LNCaP clone FGC (cell line): Measurements from ENCODE around the gene ABCA6.
A peak's percentile ranks its signal among the peaks of the same experiment; 100 is the strongest.
"Not testable (repeated sequence)": the region's sequence is repeated elsewhere in the genome, so short reads cannot be mapped to it uniquely, and the experiment has no call there.

Source experiments
- DNase-seq: peaks from one replicate; pipeline ENCODE4 v3.0.0-alpha.2; 2011; ENCODE audit warnings: low read depth
- H3K4me3 ChIP-seq: 2 replicates; pipeline ENCODE4 v1.5.1; 2011; ENCODE audit warnings: mild to moderate bottlenecking, low read depth, low read length, control low read depth
- CTCF ChIP-seq: IDR thresholded peaks from 2 replicates; pipeline ENCODE4 v1.5.1; 2012; ENCODE audit warnings: mild to moderate bottlenecking; ENCODE audit not compliant: control insufficient read depth, insufficient read depth; ENCODE audit errors: extremely low read depth

Gene ABCA6

GRCh38 chr17:69078864-69079263 is 62.8 kb downstream of the ABCA6 start:
- no peak overlapping the region for H3K4me3 ChIP-seq
- no peak for TF ChIP-seq CTCF
- no peak for DNase-seq

DNA sequence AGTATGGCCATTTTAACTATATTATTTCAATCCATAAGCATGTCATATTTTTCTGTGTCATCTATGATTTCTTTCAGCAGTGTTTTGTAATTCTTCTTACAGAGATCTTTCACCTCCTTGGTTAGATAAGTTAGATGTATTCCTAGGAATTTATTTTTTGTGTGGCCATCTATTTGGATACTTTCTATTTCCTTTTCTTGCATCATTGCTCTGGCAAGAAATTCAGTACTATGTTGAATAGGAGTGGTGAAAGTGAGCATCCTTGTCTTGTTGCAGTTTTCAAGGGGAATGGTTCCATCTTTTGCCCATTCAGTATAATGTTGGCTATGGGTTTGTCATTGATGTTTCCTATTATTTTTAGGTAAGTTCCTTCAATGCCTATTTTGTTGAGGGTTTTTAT is 65.9 kb downstream of the ABCA6 start:
- no peak for DNase-seq
- H3K4me3 ChIP-seq = no peak overlapping the region
- TF ChIP-seq CTCF = no peak

DNA sequence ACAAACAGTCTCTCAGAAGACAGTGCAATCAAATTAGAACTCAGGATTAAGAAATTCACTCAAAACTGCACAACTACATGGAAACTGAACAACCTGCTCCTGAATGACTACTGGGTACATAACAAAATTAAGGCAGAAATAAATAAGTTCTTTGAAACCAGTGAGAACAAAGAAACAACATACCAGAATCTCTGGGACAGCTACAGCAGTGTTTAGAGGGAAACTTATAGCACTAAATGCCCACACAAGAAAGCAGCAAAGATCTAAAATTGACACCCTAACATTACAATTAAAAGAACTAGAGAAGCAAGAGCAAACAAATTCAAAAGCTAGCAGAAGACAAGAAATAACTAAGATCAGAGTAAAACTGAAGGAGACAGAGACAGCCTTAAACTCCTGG is 68.3 kb downstream of the ABCA6 start:
- not testable (repeated sequence) for DNase-seq

GRCh38 chr17:69072803-69073256 is 68.9 kb downstream of the ABCA6 start:
- DNase-seq, H3K4me3 ChIP-seq: not testable (repeated sequence)

More for the DNA sequence above, 68.3 kb downstream of the ABCA6 start:
- not testable (repeated sequence) for H3K4me3 ChIP-seq

DNA sequence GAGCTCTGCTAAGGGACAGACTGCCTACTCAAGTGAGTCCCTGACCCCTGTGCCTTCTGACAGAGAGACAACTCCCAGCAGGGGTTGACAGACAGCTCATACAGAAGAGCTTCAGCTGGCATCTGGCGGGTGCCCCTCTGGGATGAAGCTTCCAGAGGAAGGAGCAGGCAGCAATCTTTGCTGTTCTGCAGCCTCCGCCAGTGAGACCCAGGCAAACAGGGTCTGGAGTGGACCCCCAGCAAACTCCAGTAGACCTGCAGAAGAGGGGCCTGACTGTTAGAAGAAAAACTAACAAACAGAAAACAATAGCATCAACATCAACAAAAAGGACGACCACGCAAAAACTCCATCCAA is 70.5 kb downstream of the ABCA6 start:
- DNase-seq, H3K4me3 ChIP-seq: not testable (repeated sequence)

GRCh38 chr17:69070378-69071232 is 71.1 kb downstream of the ABCA6 start:
- not testable (repeated sequence) for DNase-seq, H3K4me3 ChIP-seq

DNA sequence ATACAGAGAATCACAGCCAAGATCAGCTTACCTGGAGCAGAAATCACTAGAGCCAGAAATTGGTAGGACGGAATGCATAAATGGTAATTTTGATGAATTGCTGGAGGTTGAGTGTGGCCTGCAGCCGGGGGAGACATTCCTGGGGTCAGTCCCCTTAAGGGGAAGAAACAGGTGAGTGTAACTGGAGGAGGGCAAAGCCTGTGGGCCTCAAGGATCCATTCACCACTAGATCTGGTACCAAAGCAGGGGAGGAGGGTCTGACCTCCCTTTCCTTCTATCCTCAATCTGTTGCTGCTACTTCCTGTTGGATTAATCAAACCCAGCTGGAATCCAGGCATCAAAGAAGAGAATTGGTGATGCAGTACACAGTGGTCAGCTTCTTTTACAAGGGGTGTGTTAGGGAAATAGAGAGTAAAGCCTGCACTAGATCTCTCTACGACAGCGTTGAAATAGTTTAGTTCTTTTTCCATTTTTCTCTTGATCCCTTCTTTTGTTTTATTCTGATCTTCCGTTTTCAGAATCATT is 72.4 kb downstream of the ABCA6 start:
- no peak for TF ChIP-seq CTCF
- H3K4me3 ChIP-seq = no peak overlapping the region
- DNase-seq = no peak

DNA sequence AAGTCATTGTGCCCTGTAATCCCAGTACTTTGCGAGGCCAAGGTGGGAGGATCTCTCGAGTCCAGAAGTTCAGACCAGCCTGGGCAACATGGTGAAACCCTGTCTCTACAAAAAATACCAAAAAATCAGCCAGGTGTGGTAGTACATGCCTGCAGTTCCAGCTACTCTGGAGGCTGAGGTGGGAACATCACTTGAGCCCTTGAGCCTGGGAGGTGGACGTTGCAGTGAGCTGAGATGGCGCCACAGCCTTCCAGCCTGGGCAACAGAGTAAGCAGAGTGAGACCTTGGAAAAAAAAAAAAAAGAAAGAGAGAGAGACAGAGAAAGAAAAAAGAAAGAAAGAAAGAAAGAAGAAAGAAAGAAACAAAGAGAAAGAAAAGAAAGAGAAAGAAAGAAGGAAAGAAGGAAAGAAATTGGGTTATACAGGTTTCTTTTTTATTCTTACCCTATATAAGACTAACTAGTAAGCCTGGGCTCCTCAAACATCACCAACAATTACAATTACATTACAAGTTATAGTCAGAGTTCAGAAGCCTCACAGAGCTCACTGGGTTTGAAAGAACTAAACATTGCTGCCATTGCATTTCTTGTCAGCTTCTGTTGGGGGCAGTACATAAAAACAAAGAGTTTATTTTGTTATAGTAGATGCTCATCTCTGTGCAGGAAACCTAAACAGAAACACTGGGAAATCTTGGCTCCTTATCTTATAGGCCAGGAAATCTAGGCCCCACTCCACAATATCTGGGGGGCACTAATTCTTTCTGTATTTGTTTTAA is 74.2 kb downstream of the ABCA6 start:
- TF ChIP-seq CTCF = 0 out of 2 replicates have a peak, but pooled peaks have one; percentile 20
- DNase-seq = no peak
- no peak overlapping the region for H3K4me3 ChIP-seq

DNA sequence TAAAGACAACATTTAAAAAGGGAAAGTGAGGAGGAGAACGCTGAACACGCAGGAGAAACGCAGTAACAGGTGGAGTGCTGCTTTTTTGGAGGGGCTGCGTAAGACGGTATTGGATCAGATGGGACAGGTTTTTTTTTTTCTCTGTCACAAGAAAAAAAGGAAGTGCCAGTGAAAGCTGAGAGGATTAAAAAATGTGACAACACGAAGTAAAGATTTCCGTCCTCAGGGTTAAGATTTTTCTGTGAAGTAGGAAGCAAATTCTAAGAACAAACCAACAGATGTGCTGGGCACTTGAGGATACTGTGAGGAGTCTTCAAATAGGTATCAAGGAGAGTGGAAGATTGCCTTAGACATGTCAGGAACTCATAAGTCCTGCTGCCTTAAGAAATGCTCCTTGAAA is 75.2 kb downstream of the ABCA6 start:
- DNase-seq = no peak

More for the DNA sequence above, 75.2 kb downstream of the ABCA6 start:
- no peak overlapping the region for H3K4me3 ChIP-seq
- no peak for TF ChIP-seq CTCF
